ENCODE measurements around the gene GNAT1.

- no peak for TF ChIP-seq ZNF274 (IDR thresholded peaks at IDR 0.05; ENCODE audit: low read depth, low read length)
- no peak for TF ChIP-seq YY1 (IDR thresholded peaks at IDR 0.05; ENCODE audit: insufficient read depth, insufficient read length)
These were observed 11.9 kb downstream of the GNAT1 start for GRCh38 chr3:50203113-50203808.

All from NT2/D1 (cell line).